HEK293 (cell line): ENCODE measurements around the gene MRPL55.
A peak's percentile ranks its signal among the peaks of the same experiment; 100 is the strongest.

Experiments used
- CTCF ChIA-PET: fragments of 350-600 bp; formaldehyde crosslinking; extraction: SDS; loops from one replicate; lab custom pipeline; 2021; ENCODE audit warnings: antibody characterized with exemption; lab: Yijun Ruan, JAX
- POLR2A ChIA-PET: fragments of 300-600 bp; formaldehyde crosslinking; extraction: SDS; loops from one replicate; lab custom pipeline; 2020; ENCODE audit warnings: antibody characterized with exemption, inconsistent platforms; lab: Yijun Ruan, JAX
- H3K27ac ChIP-seq: fragments of 200-500 bp; sonication (Bioruptor generic); 2 replicates; pipeline ENCODE4 v1.5.1; 2014; ENCODE audit warnings: low read depth, low read length, control low read depth, inconsistent platforms; ENCODE audit errors: extremely low read depth
- H3K36me3 ChIP-seq, 2 experiments: fragments of 200-500 bp in 1 of 2; sonication (Bioruptor generic) in 1 of 2; 1 replicate in 1 of 2; 2 replicates in 1 of 2; pipeline ENCODE4 v1.5.1; 2014 to 2017; ENCODE audit warnings: inconsistent platforms in 2 of 2, low read length in 2 of 2; ENCODE audit not compliant: control insufficient read depth in 2 of 2, insufficient read depth in 1 of 2
- H3K4me1 ChIP-seq: fragments of 200-500 bp; sonication (Bioruptor generic); 2 replicates; pipeline ENCODE4 v1.5.1; 2014; ENCODE audit warnings: mild to moderate bottlenecking, low read length, inconsistent platforms; ENCODE audit not compliant: control insufficient read depth, insufficient read depth
- H3K4me3 ChIP-seq: 2 replicates; pipeline ENCODE4 v1.5.1; 2011; ENCODE audit warnings: low read depth, mild to moderate bottlenecking, control low read depth, low read length, moderate library complexity
- H3K9me3 ChIP-seq: fragments of 200-500 bp; sonication (Bioruptor generic); 2 replicates; pipeline ENCODE4 v1.5.1; 2014; ENCODE audit warnings: low read depth, low read length, inconsistent platforms; ENCODE audit not compliant: control insufficient read depth, insufficient read depth
- EGR2 ChIP-seq: fragments of 450-650 bp; formaldehyde crosslinking; IDR thresholded peaks from 2 replicates; pipeline ENCODE4 v1.5.1; 2016; ENCODE audit warnings: low read depth, missing biosample characterization, missing genetic modification characterization
- KLF10 ChIP-seq: fragments of 450-650 bp; IDR thresholded peaks from 2 replicates; pipeline ENCODE4 v1.5.1; 2018; ENCODE audit warnings: missing biosample characterization, mild to moderate bottlenecking, missing genetic modification characterization
- KLF9 ChIP-seq: fragments of 450-650 bp; formaldehyde crosslinking; IDR thresholded peaks from 2 replicates; pipeline ENCODE4 v1.5.1; 2016; ENCODE audit warnings: missing biosample characterization, missing genetic modification characterization, low read depth
- OSR2 ChIP-seq: fragments of 450-650 bp; formaldehyde crosslinking; IDR thresholded peaks from 2 replicates; pipeline ENCODE4 v1.5.1; 2016; ENCODE audit warnings: missing biosample characterization, missing genetic modification characterization
- SCRT1 ChIP-seq: fragments of 450-650 bp; formaldehyde crosslinking; IDR thresholded peaks from 2 replicates; pipeline ENCODE4 v1.5.1; 2016; ENCODE audit warnings: missing biosample characterization, missing genetic modification characterization, borderline replicate concordance
- ZFHX2 ChIP-seq: fragments of 450-650 bp; formaldehyde crosslinking; conservative IDR thresholded peaks from 2 replicates; pipeline ENCODE4 v1.5.1; 2016; ENCODE audit warnings: missing biosample characterization, missing genetic modification characterization
- ZNF223 ChIP-seq: fragments of 450-650 bp; formaldehyde crosslinking; IDR thresholded peaks from 2 replicates; pipeline ENCODE4 v1.5.1; 2016; ENCODE audit warnings: missing biosample characterization, missing genetic modification characterization
- ZNF302 ChIP-seq: fragments of 450-650 bp; formaldehyde crosslinking; IDR thresholded peaks from 2 replicates; pipeline ENCODE4 v1.5.1; 2016; ENCODE audit warnings: missing biosample characterization, missing genetic modification characterization, low read depth
- ZNF335 ChIP-seq: fragments of 450-650 bp; formaldehyde crosslinking; conservative IDR thresholded peaks from 2 replicates; pipeline ENCODE4 v1.5.1; 2016; ENCODE audit warnings: missing biosample characterization, missing genetic modification characterization
- ZNF354C ChIP-seq: fragments of 450-650 bp; formaldehyde crosslinking; IDR thresholded peaks from 2 replicates; pipeline ENCODE4 v1.5.1; 2016; ENCODE audit warnings: missing biosample characterization, missing genetic modification characterization, low read depth, borderline replicate concordance
- ZNF366 ChIP-seq: fragments of 450-650 bp; formaldehyde crosslinking; conservative IDR thresholded peaks from 2 replicates; pipeline ENCODE4 v1.5.1; 2016; ENCODE audit warnings: missing biosample characterization, missing genetic modification characterization
- ZNF48 ChIP-seq: fragments of 450-650 bp; formaldehyde crosslinking; IDR thresholded peaks from 2 replicates; pipeline ENCODE4 v1.5.1; 2016; ENCODE audit warnings: missing biosample characterization, missing genetic modification characterization
- ZNF514 ChIP-seq: fragments of 450-650 bp; formaldehyde crosslinking; IDR thresholded peaks from 2 replicates; pipeline ENCODE4 v1.5.1; 2016; ENCODE audit warnings: missing biosample characterization, missing genetic modification characterization
- ZNF571 ChIP-seq: fragments of 450-650 bp; formaldehyde crosslinking; IDR thresholded peaks from 2 replicates; pipeline ENCODE4 v1.5.0; 2017; ENCODE audit warnings: missing biosample characterization, missing genetic modification characterization
- ZNF621 ChIP-seq: fragments of 450-650 bp; formaldehyde crosslinking; IDR thresholded peaks from 2 replicates; pipeline ENCODE4 v1.5.1; 2017; ENCODE audit warnings: missing biosample characterization, missing genetic modification characterization
- ZNF837 ChIP-seq: fragments of 450-650 bp; formaldehyde crosslinking; IDR thresholded peaks from 2 replicates; pipeline ENCODE4 v1.5.1; 2016; ENCODE audit warnings: missing biosample characterization, missing genetic modification characterization
- TF ChIP-seq, protein P1 (sequence below): fragments of 450-650 bp; formaldehyde crosslinking; IDR thresholded peaks from 2 replicates; pipeline ENCODE4 v1.5.1; 2016; ENCODE audit warnings: missing biosample characterization, missing genetic modification characterization
- TF ChIP-seq, protein P2 (sequence below): fragments of 450-650 bp; formaldehyde crosslinking; IDR thresholded peaks from 2 replicates; pipeline ENCODE4 v1.5.1; 2016; ENCODE audit warnings: missing biosample characterization, missing genetic modification characterization
- TF ChIP-seq, protein P3 (sequence below): fragments of 450-650 bp; formaldehyde crosslinking; IDR thresholded peaks from 2 replicates; pipeline ENCODE4 v1.5.1; 2016; ENCODE audit warnings: missing biosample characterization, missing genetic modification characterization
- TF ChIP-seq, protein P4 (sequence below): fragments of 450-650 bp; formaldehyde crosslinking; IDR thresholded peaks from 2 replicates; pipeline ENCODE4 v1.5.1; 2017; ENCODE audit warnings: missing biosample characterization, mild to moderate bottlenecking, missing genetic modification characterization, moderate library complexity
- TF ChIP-seq, protein P5 (sequence below): fragments of 450-650 bp; formaldehyde crosslinking; IDR thresholded peaks from 2 replicates; pipeline ENCODE4 v1.5.1; 2016; ENCODE audit warnings: missing biosample characterization, missing genetic modification characterization
- TF ChIP-seq, protein P6 (sequence below): fragments of 450-650 bp; formaldehyde crosslinking; IDR thresholded peaks from 2 replicates; pipeline ENCODE4 v1.5.1; 2016; ENCODE audit warnings: missing biosample characterization, missing genetic modification characterization
- TF ChIP-seq, protein P7 (sequence below): fragments of 450-650 bp; formaldehyde crosslinking; IDR thresholded peaks from 2 replicates; pipeline ENCODE4 v1.5.1; 2017; ENCODE audit warnings: missing biosample characterization, missing genetic modification characterization

The MRPL55 gene

DNA sequence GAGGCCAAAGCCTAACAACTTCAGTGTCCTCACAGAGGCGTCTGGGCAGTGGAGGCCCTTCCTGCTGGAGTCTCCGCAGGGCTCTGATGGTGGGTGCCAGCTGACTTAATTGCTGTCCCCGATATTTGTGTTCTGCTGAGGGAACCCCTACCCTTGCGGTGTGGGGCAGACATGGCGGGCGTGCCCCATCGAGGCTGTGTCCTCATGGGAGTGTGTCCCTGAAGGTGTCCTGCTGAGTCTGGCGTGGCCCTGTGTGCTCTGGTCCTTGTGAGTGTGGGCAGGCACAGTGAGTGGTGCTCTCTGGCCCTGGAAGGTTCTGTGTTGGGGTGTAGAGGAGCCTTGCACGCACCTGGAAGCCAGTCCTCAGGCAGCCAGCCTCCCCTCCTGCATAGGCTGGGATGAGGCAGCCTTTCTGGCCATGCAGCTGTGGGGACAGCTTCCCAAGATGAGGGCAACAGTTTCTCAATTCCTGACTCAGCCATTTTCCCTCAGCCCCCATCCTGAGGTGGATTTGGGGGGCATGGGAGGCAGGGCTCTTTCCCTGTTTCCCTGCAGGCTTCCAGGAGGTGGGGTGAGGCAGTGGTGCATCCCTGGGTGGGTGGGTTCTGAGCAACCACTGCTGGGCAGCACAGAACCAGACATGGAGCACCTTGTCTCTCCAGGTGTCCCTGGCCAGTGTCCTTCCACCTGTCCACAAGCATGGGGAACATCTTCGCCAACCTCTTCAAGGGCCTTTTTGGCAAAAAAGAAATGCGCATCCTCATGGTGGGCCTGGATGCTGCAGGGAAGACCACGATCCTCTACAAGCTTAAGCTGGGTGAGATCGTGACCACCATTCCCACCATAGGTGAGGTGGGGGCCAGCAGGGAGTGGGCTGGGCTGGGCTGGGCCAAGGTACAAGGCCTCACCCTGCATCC lies 12.4 kb downstream of the MRPL55 start (continued):
- TF ChIP-seq, protein P1, sequence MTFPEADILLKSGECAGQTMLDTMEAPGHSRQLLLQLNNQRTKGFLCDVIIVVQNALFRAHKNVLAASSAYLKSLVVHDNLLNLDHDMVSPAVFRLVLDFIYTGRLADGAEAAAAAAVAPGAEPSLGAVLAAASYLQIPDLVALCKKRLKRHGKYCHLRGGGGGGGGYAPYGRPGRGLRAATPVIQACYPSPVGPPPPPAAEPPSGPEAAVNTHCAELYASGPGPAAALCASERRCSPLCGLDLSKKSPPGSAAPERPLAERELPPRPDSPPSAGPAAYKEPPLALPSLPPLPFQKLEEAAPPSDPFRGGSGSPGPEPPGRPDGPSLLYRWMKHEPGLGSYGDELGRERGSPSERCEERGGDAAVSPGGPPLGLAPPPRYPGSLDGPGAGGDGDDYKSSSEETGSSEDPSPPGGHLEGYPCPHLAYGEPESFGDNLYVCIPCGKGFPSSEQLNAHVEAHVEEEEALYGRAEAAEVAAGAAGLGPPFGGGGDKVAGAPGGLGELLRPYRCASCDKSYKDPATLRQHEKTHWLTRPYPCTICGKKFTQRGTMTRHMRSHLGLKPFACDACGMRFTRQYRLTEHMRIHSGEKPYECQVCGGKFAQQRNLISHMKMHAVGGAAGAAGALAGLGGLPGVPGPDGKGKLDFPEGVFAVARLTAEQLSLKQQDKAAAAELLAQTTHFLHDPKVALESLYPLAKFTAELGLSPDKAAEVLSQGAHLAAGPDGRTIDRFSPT (tag by site-specific recombination), result peak; percentile 18; the same call in 1 of the 2 replicates
- TF ChIP-seq ZNF837 (0 out of 2 replicates have a peak, but pooled peaks have one; percentile 7), ZNF366 (tag by site-specific recombination) (no peak), KLF9 (tag by site-specific recombination) (no peak), ZNF571 (tag by site-specific recombination) (no peak), SCRT1 (tag by site-specific recombination) (no peak)

DNA sequence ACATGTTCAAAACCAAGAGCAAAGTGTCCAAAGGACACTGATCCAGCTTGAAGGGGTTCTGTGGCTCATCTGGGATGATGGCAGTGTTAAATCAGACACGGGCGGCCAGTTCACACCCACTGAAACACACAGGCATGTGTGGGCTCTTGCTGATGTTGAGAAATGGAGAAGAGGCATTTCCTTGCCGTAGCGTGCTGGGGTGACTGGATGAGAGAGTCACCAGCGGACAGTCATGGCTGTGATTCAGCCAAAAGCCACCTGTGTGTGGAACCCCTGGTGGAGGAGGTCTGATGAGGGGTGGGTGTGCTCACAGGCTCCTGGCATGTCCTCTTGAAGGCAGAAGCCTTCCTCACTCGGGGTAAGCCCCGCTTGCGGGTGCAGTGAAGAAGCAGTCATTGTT lies 13.2 kb downstream of the MRPL55 start:
- no peak overlapping the region for H3K27ac ChIP-seq
- no peak overlapping the region for H3K4me3 ChIP-seq
- CTCF ChIA-PET, result no interaction called here
- POLR2A ChIA-PET, result no interaction called here
- TF ChIP-seq ZNF335 (no peak), ZNF514 (tag by site-specific recombination) (no peak), KLF10 (no peak), ZNF302 (no peak), OSR2 (no peak), ZNF621 (tag by site-specific recombination) (no peak), EGR2 (tag by site-specific recombination) (peak; percentile 57), ZFHX2 (tag by site-specific recombination) (0 out of 2 replicates have a peak, but pooled peaks have one; percentile 30), ZNF48 (no peak), ZNF223 (tag by site-specific recombination) (no peak), ZNF354C (no peak)
- TF ChIP-seq, protein P2, sequence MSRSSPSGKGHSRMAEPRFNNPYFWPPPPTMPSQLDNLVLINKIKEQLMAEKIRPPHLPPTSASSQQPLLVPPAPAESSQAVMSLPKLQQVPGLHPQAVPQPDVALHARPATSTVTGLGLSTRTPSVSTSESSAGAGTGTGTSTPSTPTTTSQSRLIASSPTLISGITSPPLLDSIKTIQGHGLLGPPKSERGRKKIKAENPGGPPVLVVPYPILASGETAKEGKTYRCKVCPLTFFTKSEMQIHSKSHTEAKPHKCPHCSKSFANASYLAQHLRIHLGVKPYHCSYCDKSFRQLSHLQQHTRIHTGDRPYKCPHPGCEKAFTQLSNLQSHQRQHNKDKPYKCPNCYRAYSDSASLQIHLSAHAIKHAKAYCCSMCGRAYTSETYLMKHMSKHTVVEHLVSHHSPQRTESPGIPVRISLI (tag by site-specific recombination), result no peak
- TF ChIP-seq, protein P3, sequence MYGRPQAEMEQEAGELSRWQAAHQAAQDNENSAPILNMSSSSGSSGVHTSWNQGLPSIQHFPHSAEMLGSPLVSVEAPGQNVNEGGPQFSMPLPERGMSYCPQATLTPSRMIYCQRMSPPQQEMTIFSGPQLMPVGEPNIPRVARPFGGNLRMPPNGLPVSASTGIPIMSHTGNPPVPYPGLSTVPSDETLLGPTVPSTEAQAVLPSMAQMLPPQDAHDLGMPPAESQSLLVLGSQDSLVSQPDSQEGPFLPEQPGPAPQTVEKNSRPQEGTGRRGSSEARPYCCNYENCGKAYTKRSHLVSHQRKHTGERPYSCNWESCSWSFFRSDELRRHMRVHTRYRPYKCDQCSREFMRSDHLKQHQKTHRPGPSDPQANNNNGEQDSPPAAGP (tag by site-specific recombination), result no peak
- TF ChIP-seq, protein P4, sequence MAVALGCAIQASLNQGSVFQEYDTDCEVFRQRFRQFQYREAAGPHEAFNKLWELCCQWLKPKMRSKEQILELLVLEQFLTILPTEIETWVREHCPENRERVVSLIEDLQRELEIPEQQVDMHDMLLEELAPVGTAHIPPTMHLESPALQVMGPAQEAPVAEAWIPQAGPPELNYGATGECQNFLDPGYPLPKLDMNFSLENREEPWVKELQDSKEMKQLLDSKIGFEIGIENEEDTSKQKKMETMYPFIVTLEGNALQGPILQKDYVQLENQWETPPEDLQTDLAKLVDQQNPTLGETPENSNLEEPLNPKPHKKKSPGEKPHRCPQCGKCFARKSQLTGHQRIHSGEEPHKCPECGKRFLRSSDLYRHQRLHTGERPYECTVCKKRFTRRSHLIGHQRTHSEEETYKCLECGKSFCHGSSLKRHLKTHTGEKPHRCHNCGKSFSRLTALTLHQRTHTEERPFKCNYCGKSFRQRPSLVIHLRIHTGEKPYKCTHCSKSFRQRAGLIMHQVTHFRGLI (tag by site-specific recombination), result no peak
- TF ChIP-seq, protein P5, sequence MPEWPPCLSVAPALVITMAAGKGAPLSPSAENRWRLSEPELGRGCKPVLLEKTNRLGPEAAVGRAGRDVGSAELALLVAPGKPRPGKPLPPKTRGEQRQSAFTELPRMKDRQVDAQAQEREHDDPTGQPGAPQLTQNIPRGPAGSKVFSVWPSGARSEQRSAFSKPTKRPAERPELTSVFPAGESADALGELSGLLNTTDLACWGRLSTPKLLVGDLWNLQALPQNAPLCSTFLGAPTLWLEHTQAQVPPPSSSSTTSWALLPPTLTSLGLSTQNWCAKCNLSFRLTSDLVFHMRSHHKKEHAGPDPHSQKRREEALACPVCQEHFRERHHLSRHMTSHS, result no peak
- TF ChIP-seq, protein P6, sequence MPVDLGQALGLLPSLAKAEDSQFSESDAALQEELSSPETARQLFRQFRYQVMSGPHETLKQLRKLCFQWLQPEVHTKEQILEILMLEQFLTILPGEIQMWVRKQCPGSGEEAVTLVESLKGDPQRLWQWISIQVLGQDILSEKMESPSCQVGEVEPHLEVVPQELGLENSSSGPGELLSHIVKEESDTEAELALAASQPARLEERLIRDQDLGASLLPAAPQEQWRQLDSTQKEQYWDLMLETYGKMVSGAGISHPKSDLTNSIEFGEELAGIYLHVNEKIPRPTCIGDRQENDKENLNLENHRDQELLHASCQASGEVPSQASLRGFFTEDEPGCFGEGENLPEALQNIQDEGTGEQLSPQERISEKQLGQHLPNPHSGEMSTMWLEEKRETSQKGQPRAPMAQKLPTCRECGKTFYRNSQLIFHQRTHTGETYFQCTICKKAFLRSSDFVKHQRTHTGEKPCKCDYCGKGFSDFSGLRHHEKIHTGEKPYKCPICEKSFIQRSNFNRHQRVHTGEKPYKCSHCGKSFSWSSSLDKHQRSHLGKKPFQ (tag by site-specific recombination), result peak; percentile 81
- TF ChIP-seq, protein P7, sequence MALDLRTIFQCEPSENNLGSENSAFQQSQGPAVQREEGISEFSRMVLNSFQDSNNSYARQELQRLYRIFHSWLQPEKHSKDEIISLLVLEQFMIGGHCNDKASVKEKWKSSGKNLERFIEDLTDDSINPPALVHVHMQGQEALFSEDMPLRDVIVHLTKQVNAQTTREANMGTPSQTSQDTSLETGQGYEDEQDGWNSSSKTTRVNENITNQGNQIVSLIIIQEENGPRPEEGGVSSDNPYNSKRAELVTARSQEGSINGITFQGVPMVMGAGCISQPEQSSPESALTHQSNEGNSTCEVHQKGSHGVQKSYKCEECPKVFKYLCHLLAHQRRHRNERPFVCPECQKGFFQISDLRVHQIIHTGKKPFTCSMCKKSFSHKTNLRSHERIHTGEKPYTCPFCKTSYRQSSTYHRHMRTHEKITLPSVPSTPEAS, result no peak
- H3K36me3 ChIP-seq, result peaks cover 9 to 96% of the 10 kb centered on the region in 2 experiments; a peak in 2 of 3 replicates
- no peaks in the 10 kb centered on the region for H3K4me1 ChIP-seq
- no peaks in the 10 kb centered on the region for H3K9me3 ChIP-seq
